Astrocyte (in vitro differentiated cells and primary cell): Measurements from ENCODE around the gene LARGE1.

Experiments
- CTCF ChIP-seq: IDR thresholded peaks from 2 replicates; pipeline ENCODE4 v1.5.1; 2011; ENCODE audit warnings: low read depth, mild to moderate bottlenecking, inconsistent platforms, low read length, moderate library complexity; ENCODE audit not compliant: insufficient read depth
- EZH2 ChIP-seq: IDR thresholded peaks from 2 replicates; pipeline ENCODE4 v1.6.1; 2012; ENCODE audit warnings: mild to moderate bottlenecking, low read length, inconsistent platforms; ENCODE audit not compliant: insufficient read depth

- TF ChIP-seq CTCF: no peak
- no peak for TF ChIP-seq EZH2
Measured at GRCh38 chr22:33513388-33514338, 406.6 kb downstream of the LARGE1 start.
